ENCODE results near the gene KCNQ1.

GRCh38 chr11:2777871-2778629 lies 333.2 kb downstream of the KCNQ1 start:
- no peak for TF ChIP-seq CTCF (IDR thresholded peaks at IDR 0.05)
- TF ChIP-seq POLR2A (IDR thresholded peaks at IDR 0.05), result no peak

Data from adrenal gland (tissue), 5 donors.